ENCODE data around the gene RASGRP1.

Gene RASGRP1

GRCh38 chr15:38496151-38496550, 68.5 kb downstream of the RASGRP1 start:
- no peak for DNase-seq

DNA sequence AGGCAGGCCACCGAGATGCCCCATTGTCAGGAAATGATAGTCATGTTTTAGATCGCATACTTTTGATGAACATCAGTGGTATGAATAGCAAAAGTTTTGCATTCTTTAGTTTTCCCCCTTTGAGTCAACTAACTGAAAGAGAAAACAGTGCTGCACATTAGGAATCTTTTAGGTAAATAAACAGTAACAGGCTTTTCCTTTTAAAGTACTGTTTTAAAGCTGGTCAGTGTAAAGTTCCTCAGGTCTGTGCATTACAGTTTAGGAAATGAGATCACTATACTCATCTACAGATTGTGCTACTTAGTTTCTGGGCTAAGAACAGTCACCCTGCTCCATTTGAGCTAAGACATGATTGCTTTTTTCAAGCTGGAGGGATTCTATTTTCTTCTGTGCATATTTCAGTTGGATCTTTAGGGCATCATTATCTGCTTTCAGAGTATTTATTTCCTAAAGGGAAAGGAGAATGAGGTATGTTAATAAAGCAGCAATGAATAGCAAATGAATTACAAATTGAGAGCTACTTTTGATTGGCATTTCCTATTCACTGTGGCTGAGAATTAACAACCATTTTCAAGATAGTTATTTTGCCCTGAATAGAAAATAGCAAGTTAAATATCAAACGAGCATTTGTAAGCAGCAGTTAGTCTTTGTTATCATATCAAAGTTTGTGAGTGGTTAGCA, 74.2 kb downstream of the RASGRP1 start:
- no peak for DNase-seq

DNA sequence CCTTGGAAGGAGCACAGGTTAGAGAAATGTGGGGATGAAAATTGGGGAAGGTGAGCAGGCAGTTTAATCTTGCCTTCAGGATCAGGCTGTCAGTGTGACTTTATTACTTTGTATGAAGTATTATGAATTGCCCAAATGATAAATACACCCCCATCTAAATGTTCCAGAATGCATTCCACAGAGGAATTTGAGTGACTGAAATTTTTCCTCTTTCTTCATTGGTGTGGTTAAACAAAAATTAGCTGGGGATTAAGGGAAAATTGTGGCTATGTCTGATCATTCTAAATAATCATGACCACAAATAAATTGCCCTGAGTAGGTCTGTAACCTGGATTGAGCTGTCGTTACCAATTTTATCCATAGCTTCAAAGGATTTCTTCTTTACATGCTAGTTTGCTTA, 77.2 kb downstream of the RASGRP1 start:
- no peak for DNase-seq

GRCh38 chr15:38486936-38487335, 77.7 kb downstream of the RASGRP1 start:
- no peak for DNase-seq

- no peak for DNase-seq
These were observed 82.0 kb downstream of the RASGRP1 start for GRCh38 chr15:38482572-38482971.

- DNase-seq = no peak
These were observed 82.9 kb downstream of the RASGRP1 start for GRCh38 chr15:38481761-38482160.

DNA sequence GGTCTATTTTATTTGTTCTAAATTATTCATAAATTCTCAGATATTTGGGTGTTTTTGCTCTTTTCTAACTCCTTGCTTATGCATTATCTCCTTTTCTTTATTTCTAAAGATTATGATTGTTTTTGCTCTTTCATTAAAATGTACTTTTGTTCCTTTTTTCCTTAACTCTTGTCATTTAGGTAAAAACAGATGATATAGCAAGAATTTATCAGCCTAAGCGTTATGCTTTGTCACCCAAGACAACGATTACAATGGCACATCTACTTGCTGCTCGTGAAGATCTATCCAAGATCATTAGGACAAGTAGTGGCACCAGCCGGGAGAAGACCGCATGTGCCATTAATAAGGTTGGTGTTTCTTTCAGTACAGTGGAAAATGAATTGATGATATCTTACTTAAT, 83.5 kb downstream of the RASGRP1 start:
- no peak for DNase-seq

- no peak for DNase-seq
These were observed 84.9 kb downstream of the RASGRP1 start for GRCh38 chr15:38479756-38480155.

DNA sequence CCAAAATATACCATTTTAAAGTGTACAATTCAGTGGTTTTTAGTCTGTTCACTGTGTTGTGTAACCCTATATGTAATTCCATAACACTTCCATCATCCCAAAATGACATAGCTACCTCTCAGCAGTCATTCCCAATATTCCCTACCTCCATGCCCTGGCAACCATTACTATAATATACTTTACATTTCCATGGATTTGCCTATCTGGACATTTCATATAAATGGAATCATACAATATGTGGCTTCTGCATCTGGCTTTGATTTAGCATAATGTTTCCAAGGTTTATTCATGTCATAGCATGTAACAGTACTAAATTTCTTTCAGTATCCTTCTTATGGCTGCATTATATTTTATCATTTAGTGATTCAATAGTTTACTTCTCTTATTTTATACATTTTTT, 85.3 kb downstream of the RASGRP1 start:
- DNase-seq = no peak

DNA sequence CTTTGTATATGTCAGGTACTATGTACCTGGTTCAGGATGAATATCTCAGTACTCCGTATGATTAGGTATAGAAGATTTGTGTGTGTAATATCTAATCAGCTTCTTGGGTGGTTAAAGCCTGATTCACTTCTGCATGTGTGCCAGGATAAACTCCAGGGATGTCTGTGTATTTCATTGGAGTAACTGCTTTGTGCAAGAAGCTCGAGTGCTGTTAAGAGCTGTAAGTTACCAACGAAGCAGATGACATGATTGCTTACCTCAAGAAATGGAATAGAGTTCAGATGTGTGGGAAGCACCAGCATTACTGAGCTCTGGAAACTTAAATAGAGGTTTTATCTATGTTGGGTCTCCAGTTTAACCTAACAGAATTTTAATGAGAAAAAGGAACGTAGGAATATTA, 87.0 kb downstream of the RASGRP1 start:
- DNase-seq = no peak

GRCh38 chr15:38476120-38476519, 88.5 kb downstream of the RASGRP1 start:
- DNase-seq = no peak

GRCh38 chr15:38475361-38475760, 89.3 kb downstream of the RASGRP1 start:
- no peak for DNase-seq

DNA sequence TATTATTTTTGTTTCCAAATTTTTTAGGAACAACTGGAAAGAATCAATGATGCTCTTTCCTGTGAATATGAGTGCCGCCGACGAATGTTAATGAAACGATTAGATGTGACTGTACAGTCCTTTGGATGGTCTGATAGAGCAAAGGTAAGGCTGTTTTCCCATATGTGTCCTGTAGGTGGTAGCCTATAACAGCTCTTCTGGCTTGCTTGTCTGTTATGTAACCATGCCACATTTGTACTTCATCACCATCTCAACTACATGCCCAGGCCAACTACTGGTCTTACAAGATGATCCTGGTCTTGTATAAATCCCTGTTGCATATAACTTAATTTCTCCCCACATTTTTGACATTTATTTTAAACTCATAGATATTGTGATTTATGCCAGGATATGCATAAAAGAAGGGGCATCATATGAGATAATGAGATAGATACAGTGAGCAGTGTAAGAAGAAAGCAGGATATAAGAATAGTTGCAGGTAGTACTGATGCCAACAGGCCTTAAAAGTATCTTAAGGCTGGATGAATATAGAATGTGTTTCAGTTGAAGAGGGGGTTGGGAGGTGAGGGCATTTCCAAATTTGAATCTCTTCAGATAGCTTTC, 90.4 kb downstream of the RASGRP1 start:
- peak; percentile 6 to 7 for DNase-seq

GRCh38 chr15:38471974-38472373, 92.6 kb downstream of the RASGRP1 start:
- DNase-seq = no peak

- no peak for DNase-seq
These were observed 93.8 kb downstream of the RASGRP1 start for GRCh38 chr15:38470816-38471215.

DNA sequence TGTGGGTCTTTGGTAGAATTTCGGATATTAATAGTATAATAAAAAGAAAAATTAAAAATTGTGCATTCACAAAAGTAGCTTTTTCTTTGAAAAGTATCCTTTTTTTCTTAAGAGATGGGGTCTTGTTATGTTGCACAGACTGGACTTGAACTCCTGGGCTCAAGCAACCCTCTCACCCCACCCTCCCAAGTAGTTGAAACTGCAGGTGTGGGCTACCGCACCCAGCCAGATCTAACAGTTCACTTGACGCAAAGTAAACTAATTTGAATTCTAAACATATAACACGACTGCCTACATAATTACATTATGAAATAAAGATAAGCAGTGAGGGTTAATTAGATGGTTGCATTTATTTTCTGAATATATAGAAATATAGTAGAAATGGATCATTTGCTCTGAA, 99.9 kb downstream of the RASGRP1 start:
- DNase-seq = peak in 1 of 2 experiments; percentile 15

DNA sequence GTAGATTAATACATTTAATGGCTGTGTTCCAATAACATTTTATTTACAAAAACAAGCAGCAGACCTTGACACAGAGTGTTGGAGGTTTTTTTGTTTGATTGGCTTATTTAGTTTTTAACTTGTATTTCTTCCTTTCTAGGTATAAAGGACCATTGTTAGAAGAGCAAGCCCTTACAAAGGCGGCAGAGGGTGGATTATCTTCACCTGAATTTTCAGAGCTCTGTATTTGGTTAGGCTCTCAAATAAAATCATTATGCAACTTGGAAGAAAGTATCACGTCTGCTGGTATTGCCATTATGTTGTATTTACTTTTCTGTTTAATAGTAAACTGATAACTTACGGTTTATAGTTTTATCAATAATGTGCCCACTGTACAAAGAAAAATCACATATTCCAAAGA, 100.7 kb downstream of the RASGRP1 start:
- peak; percentile 31 to 73 for DNase-seq

DNA sequence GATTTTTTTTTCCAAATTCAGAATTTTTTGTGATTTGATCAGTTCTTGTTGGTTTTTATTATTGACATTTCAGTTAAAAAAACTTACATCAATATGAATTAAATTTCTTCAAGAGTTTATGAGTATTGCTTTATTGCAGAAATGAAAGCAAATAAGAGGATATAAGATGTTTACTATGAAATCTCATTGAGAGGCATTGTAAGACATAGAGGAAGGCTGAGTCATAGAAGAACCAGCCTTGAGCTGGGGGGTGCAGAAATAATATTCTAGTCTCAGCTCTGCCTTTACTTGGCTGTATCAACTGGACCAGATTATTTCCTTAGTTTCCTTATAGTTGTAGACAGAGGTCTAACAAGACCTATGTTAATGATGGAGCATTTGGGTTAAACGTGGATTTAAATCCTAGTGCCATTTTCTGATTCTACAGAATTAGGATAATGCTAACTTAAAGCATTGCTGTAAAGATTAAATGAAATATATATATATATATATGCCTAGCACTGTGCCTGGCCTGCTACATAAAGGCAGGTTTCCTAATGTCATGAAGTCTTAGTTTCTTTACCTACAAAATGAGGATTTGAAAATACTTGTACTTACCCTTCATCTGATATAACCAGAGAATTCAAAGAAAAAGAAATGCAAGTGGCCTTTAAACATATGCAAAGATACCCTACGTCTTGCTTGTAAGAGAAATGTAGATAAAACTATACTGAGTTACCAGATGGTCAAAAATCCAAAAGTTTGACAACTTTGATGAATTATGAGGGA, 103.4 kb downstream of the RASGRP1 start:
- DNase-seq = no peak

DNA sequence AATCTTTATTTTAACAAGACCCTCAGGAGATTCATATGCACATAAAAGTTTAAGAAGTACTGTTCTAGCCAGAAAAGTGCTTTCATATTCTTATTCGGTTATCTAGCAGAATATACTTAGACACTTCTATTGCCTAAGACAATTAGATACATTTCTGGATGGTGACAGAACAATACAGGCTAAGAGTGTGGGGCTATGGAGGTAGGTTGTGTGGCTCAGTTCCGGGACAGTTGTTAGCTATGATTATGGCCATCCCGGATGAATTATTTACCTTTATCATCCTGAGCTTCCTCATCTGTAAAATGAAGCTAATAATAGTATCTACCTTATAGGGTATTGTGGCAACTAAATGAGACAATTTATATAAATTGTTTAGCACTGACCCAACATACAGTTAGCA, 104.1 kb downstream of the RASGRP1 start:
- DNase-seq = no peak

- DNase-seq = no peak
These were observed 105.1 kb downstream of the RASGRP1 start for GRCh38 chr15:38459480-38459879.

- DNase-seq = no peak
These were observed 106.0 kb downstream of the RASGRP1 start for GRCh38 chr15:38458646-38459045.

DNA sequence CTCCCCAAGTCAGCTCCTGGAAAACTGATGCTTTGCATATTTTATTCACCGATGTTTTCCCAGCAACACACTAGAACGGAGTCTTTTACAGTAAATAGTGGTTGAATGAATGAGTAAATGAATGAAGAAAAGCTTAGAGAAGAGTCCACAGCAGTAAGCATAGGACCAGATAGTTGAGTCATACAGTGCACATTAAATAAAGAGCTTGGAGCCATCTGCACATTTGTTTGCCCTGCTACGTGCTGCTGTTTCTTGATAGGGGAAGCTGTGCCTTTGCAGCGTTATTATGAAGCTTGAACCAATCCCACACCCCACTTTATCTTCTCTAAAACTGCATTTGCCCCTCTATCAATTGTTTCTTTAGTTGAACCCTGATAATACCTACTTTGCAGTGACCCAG, 109.5 kb downstream of the RASGRP1 start:
- DNase-seq = no peak

- no peak for DNase-seq
These were observed 109.9 kb downstream of the RASGRP1 start for GRCh38 chr15:38454696-38455090.

All from NCI-H1930 (cell line).